HL-60 (cell line): Measurements from ENCODE around the gene ZNF322.

Experiments used
- POLR2AphosphoS5 ChIP-seq: IDR thresholded peaks from 2 replicates; pipeline ENCODE4 v1.6.1; 2012; ENCODE audit warnings: low read depth
- TF ChIP-seq, protein P1 (sequence below): IDR thresholded peaks from one replicate; pipeline ENCODE4 v1.5.1; 2011; ENCODE audit warnings: low read length, control low read depth, inconsistent platforms; ENCODE audit not compliant: insufficient read depth

DNA sequence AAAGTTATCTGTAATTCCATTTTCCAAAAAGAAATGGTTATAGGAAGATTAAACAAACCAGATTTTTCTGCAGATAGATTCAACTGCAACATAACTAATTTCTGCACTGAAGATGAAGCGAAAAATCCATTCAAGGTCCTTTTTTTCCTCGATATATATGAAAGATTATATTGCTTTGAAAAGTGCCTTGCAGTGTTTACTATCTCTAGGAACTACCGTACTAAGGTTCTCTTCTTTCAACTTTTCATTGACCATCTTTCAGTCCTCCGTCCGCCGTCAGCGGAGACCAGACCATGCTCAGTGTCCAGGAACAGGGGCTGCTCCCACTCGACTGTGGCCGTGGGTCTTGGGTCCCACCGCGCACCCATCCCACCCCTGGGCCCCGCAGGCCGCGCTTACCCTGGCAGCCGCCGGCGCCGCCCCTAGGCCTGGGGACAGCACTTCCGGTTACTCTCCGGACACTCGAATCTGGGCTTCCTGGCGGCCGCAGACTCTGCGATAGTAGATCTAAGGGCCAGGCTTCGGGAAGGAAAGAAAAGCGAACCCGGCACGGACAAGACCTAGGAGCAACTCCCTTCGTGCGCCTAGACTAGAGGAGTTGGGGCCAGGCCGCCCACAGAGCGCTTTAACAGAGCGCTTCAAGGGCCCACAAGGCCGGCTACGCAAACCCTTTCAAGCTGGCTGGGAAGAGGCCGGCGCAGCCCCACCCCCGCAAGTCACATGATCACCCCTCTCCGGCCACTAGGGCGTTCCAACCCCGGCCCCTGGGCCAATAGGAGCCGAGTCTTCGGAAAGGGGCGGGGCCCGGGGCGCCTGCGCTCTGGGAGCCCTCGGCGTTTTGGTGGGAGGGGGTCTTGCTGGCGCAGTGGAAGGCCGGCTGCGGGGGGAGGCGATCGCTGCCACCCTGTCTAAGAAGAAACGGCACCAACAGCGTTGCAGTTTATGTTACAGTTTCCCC is at the start of gene ZNF322:
- TF ChIP-seq, protein P1, sequence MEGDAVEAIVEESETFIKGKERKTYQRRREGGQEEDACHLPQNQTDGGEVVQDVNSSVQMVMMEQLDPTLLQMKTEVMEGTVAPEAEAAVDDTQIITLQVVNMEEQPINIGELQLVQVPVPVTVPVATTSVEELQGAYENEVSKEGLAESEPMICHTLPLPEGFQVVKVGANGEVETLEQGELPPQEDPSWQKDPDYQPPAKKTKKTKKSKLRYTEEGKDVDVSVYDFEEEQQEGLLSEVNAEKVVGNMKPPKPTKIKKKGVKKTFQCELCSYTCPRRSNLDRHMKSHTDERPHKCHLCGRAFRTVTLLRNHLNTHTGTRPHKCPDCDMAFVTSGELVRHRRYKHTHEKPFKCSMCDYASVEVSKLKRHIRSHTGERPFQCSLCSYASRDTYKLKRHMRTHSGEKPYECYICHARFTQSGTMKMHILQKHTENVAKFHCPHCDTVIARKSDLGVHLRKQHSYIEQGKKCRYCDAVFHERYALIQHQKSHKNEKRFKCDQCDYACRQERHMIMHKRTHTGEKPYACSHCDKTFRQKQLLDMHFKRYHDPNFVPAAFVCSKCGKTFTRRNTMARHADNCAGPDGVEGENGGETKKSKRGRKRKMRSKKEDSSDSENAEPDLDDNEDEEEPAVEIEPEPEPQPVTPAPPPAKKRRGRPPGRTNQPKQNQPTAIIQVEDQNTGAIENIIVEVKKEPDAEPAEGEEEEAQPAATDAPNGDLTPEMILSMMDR, result no peak
- no peak for TF ChIP-seq POLR2AphosphoS5
